GM21360 (cell line): Measurements from ENCODE around the gene CNBD2.
"Not testable (repeated sequence)": the region's sequence is repeated elsewhere in the genome, so short reads cannot be mapped to it uniquely, and the experiment has no call there.

ENCODE experiments used
- ATAC-seq: cut with Tn5 transposase; IDR thresholded peaks from one replicate; pipeline ENCODE4 v1.9.1; 2021; ENCODE audit warnings: mild to moderate bottlenecking, moderate library complexity; ENCODE audit not compliant: unreplicated experiment

Gene CNBD2

DNA sequence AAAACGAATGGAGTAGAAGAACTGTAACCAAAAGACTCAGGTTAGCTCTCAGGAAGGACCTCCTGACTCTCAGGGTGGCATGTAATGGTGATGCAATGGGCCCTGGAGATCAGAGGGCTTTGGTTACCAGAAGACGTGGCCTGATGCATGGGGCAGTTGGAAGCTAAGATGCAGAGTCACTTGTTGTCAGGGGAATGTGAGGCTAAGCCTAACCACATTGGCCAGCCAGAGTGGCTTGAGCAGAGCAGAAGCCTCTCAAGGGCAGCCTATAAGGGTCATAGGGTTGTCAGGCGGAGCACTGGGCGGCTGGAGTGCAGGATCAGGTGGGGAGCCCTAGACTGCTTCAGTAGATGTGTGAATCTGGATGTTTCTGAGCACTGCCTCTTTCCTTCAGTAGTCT, 5.9 kb downstream of the CNBD2 start:
- no peak for ATAC-seq

DNA sequence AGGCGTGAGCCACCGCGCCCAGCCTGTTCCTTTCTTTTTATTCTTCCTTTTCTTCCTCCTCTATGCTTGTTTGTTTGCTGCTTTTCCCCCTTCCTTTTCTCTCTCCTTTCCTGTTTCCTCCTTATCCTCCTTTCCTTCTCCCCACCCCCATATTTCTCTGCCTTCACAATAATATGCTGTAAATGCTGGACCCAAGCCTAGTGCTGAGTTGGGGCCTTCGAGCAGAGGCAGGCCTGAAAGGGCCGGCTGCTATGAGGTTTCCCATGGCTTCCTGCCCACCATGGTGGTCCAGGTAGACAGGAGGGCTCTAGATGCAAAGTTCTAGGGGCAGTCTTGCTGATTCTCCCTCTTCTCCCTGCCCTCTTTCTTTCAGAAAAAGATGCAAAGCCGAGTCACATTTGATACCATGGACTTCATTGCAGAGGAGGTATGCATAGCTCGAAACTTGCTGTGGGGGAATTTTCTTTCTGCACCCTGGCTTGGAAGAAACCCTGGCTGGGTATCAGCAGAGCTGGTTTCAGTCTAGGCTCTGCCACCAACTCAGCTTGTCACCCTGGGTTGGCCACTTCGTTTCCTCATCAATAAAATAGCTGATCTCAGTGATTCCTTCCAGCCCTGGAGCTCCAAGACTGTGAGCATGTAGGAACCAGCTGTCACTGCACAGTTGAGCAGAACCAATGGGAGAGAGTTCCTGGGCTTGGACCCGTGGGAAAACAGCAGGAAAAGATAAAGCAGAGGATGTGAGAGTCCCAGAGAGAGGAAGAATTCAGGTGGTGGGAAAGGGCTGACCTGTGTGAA, 7.4 kb downstream of the CNBD2 start:
- ATAC-seq: no peak

DNA sequence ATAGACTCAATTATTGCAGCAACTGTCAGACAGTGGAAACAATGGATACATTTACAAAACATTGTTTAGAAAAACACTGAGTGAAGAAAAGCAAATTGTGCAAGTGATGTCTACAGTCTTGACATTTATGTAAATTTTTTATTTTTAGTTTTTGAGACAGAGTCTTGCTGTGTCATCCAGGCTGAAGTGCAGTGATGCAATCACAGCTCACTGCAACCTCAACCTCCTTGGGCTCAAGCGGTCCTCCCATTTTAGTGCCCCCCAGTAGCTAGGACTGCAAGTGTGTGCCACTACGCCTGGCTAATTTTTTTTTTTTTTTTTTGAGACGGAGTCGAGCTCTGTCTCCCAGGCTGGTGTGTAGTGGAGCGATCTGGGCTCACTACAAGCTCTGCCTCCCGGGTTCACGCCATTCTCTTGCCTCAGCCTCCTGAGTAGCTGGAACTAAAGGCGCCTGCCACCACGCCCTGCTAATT, 9.7 kb downstream of the CNBD2 start:
- ATAC-seq: no peak

DNA sequence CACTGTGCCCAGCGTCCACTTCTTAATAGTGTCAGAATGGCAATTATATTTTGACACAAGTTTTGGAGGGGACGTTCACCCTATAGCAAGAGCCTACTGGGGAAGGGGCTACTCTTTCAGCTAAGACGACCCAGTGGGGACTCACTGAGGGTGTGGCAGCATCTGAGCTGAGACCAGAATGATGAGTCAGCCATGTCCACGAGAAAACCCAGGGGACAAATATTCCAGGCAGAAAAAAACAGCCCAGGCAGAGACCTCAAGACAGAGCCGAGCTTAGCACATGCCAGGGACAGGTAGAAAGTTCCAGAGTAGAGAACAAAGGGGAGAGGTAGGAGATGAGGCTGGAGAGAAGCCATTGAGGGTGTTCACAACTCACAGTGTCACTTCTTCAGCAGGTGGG, 11.2 kb downstream of the CNBD2 start:
- ATAC-seq: no peak

DNA sequence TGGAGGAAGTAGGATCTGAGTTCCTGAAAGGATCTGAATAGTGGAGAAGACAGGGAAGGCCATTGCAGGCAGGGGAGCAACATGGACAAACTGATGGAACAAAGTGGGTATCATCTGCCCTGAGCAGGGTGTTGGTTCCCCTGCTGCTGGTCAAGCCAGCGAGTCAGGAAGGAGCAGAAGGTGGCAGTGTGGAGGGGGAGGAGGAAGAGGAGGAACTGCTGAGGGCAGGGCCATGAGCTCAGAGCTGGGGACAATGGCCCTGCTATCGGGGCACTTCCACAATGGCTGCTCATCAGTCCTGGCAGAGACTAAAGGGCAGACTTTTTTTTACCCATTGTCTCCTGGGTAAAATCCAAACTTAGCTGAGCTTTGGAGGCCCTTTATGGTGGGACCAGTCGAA, 13.6 kb downstream of the CNBD2 start:
- no peak for ATAC-seq

DNA sequence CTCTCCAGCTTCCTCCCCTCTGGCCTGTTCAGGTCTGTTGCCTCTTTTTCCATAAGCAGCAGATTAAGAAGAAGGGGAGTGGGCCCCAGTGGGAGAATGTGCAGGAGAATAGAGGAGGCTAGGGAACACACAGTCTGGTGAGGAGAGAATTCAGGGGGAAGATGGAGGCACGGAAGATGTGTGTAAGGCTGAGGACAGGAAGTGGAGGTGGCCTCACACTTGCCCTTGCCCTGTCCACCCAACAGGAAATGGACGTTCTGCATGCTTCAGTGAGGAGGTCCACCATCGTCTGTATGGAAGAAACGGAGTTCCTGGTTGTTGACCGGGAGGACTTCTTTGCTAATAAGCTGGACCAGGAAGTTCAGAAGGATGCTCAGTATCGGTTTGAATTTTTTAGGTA, 16.0 kb downstream of the CNBD2 start:
- no peak for ATAC-seq

DNA sequence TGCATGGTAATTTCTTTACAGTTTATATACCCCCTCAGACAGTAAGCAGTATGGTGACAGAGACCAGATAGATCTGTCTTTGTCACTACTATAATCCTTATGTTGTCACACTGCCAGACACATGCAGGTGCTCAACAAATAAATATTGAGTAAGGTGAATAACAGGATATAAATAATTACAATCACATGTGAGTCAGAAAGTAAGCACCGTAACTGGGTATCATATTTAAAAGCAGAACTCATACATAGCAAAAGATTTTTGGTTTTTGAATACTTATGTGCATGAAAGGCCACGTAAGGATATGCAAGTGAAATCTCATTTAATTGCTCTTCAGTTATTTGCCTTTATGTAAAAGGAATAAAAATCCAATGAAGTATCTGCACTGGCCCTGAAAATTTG, 17.4 kb downstream of the CNBD2 start:
- no peak for ATAC-seq

DNA sequence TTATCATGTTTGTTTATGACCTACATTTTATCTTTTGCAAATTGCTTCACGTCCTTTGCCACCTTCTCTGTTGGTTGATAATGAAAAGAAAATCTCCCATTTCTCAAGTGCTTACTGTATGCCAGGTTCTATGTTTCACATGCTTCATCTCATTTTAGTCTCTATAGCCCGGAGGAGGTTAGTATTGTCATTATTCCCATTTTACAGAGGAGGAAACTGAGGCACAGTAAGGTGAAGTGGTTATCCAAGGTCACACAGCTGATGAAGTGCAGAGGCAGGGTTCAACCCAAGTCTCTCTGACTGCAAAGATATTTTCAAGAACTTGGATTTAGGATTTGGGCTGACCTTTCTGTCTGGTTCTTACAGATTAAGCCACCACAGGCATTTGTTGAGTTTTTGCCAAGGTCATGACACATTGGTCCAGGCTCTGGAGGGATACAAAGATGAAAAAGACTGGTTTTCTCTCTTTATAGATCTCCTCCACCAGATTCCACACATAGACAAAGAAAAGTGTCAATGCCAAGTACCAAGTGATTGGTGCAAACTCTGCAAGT, 20.6 kb downstream of the CNBD2 start:
- no peak for ATAC-seq

DNA sequence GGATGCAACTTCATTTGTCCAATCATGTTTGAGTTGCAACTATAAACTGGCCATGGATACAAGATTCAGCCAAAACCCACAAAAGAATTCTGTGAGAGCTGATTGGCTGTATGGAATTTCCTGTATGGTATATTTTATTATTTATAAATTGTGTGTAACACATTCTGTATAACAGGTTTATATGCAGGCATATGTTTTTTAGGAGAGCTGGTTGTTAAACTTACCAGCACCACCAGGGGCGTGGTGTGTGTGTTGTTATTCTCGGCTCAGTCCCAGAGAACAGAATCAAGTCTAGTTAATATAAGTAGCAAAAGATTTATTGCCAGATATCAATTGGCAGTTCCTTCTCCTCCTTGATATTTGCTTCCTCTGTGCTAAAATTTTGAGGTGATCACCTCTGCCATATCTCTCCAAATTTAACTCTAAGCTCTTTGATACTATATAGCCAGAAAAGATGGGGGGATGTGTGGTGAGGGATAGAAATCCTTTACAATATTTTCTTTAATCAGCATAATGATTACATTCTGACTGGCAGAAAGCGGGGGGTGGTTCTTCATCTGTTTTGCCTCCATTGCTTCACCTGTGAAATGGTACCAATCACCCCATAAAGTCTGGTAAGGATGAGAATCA, 22.9 kb downstream of the CNBD2 start:
- ATAC-seq: no peak

DNA sequence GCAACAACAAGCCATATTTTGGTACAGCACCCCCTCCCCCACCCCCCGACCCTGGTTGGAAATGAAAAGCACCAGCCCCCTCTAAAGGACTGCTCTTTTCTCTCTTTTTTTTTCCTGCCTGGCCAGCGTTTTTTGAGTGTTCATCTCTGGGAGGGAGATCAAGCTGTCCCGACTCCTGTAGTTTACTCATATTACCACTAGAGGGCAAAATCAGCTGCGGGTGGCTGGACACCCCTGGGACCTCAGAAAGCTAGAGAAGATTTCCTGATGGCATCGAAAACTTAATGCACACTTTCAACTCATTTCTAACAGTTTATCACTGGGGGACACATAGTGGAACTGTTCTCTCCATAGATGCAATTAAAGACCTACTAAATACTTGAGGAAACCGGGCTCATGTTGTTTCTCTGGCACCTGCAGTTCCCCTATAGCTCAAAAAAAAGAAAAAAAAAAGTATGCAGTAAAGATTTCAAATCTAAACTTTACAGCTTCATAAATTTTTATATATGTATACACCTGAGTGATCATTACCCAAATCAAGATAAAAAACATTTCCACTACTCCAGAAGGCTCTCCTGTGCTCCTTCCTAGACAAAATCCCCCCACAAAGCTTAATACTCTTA, 24.4 kb downstream of the CNBD2 start:
- no peak for ATAC-seq

DNA sequence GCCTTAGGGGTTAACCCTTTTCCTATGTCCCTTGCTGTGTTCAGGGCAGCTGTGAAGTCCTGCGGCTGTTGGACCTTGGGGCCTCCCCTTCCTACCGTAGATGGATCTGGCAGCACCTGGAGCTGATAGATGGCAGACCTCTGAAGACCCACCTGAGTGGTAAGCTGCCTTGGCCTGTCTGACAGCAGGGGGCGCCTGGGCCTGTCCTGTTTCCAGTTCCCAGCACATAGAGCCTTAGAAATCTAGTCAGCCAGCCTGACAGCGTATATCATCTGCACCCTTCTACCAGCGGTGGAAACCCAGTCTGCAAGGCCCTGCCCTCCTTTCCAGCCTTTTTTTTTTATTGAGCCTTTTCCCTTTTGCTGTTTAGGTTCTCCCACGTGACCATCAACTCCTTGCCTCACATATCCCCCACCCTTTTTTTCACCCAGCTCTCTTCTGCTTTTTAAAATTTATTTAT, 26.6 kb downstream of the CNBD2 start:
- ATAC-seq: no peak

DNA sequence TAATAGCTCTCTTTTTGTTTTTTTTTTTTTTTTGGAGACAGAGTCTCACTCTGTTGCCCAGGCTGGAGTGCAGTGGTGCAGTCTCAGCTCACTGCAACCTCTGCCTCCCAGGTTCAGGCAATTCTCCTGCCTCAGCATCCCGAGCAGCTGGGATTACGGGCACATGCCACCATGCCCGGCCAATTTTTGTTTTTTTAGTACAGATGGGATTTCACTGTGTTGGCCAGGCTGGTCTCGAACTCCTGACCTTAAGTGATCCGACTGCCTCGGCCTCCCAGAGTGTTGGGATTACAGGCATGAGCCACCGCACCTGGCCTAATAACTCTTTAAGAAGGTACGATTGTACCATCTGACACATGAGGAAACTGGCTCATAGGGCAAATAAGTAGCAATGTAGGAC, 28.1 kb downstream of the CNBD2 start:
- ATAC-seq: not testable (repeated sequence)

DNA sequence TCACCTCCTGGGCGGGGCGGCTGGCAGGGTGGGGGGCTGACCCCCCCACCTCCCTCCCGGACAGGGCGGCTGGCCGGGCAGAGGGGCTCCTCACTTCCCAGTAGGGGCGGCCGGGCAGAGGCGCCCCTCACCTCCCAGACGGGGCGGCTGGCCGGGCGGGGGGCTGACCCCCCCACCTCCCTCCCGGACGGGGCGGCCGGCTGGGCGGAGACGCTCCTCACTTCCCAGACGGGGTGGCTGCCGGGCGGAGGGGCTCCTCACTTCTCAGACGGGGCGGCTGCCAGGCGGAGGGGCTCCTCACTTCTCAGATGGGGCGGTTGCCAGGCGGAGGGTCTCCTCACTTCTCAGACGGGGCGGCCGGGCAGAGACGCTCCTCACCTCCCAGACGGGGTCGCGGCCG, 32.9 kb downstream of the CNBD2 start:
- not testable (repeated sequence) for ATAC-seq

DNA sequence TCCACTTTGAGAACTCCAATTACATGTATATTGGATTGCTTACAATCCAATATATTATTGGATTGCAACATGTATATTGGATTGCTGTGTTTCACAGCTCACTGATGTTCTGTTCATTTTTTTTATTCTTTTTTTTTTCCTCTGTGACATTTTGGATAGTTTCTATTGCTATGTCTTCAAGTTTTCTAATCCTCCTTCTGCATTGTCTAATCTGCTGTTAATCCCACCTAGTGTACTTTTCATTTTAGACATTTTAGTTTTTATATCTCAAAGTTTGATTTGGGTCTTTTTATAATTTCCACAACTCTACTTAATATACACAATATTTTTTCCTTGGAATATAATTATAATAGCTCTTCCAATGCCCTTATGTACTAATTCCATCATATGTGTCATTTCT, 34.5 kb downstream of the CNBD2 start:
- no peak for ATAC-seq

DNA sequence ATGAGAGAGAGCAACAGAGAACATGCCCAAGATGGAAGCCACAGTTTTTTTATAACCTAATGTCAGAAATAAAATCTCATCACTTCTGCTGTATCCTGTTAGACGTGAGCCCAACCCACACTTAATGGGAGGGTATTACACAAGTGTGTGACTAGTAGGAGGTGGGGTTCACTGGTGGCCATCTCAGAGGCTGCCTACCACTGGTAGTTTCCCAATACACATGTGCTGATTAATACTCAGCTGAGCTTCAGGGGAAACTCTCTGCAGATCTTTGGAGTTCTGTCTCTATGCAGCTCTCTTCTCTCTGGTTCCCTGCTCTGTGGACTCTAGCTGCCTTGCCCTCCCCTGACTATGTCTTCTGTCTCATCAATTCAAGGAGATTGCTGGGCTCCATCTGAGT, 35.7 kb downstream of the CNBD2 start:
- no peak for ATAC-seq

DNA sequence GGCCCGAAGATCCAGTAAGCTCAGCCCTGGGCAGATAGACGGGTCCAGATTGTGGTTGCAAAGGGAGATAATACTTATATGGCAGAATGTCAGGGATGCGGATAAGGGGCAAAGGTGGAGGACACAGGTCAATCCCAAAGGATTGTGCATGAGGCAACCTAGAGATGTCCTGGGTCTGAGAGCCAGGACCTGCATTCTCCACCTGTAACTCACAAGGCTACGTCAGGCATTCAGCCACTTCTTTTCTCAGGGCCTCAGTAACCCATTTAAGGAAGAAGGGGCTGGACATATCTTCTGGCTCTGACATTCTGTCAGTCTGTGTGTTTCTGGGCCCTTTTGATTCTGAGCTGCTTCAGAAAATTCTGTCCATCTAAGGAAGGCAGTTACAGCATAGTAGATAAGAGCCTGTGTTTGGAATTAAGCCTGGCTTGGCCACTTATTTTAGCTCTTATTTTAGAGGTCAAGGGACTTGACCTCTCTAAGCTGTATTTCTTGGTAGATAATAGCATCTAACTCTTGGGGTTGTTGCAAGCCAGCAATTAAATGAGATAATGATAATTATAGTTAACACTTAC, 40.2 kb downstream of the CNBD2 start:
- no peak for ATAC-seq

DNA sequence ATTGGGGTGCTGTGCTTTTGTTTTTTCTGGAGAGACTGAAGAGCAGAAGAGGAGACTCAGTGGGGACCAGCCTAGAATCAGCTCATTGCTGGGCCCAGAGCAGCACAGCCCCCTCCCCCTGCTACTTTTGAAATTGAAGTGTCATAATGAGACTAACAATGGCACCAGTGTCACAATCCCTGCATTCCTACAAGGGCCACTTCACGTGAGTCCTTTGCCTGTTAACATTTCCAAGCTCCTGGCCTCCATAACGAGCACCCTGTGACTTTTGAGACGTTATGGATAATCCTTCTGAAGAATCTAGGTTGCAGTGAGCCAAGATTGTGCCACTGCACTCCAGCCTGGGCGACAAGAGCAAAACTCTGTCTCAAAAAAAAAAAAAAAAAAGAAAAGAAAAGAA, 41.7 kb downstream of the CNBD2 start:
- no peak for ATAC-seq

DNA sequence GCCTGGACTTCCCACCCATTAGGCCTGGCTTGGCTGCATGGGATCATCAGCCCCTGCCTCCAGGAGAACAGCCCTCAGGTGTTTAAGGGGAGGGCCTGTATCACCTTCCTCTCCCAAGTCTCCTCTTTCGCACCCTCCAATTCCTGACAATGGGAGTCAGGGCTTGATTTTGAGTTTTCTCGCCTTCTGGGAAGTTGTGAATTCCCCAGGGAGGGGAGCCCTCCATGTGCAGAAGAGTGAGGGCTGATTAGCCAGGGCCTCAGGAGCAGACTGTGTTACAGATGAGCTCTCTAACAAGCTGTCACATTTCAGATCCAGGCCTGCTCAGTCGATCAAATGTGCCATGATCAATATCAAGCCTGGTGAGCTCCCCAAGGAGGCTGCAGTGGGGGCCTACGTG, 42.4 kb downstream of the CNBD2 start:
- no peak for ATAC-seq

DNA sequence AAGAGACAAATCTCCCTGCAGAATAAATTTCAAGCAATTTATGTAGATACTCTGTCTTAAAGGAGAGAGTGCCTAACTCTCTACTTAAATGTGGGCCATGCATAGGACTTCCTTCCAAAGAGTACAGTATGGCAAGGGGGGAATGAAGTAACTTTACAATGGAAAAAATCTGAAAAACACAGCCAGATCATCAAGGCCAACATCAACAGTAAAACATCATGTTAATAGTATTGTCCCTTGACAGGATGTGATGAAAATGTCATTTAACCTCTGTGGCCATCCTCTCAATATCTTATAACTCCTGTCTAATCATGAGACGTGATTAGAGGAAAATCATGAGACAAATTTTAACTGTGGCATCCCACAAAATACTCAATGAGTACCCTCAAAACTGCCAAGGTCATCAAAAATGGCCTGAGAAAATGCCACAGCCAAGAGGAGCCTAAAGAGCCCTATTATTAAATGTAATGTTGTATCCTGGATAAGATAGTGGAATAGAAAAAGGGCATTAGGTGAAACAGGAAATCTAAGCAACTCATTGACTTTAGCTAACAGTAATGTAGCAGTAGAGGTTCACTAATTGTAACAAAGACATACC, 47.5 kb downstream of the CNBD2 start:
- no peak for ATAC-seq

DNA sequence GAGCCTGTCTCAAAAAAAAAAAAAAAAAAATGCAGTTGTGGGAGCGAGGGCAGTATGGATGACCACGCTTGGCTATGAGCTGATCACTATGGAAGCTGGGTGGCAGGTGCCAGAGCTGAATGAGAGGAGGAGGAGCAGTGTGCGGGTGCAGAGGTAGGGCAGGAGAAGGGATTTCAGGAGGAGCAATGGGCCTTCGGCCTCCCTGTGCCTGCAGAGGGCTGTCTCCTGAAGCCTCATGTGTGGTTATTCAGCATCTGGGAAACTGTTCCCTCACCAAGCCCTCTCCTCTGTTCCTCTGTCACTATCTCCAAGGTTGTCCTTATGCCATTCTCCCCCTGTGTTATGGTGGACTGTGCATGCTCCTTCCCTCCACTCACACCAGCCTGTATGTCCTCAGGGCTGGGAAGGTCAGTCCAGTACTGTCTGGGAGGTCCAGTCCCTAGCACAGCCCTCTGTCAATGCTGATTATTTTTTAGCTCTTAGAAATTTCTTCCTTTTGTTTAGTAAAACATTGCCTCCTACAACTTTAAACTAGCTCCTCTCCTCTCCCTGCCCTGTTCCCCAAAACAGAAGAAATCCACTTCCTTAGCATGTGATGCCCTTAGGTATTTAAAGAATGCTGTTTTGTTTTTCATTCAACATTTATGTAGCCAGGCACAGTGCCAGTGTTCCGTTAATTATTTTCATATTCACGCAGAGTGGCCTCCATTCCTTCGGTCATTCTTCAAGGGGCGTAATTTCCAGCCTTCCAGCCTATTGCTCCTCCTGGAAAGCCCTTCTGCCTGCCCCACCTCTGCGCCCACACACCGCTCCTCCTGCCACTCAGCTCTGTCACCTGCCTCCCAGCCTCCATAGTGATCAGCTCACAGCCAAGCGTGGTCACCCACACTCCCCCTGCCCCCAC, 48.9 kb downstream of the CNBD2 start:
- no peak for ATAC-seq
